ENCODE results near the gene PTPRT.

- TF ChIP-seq CTCF (IDR thresholded peaks at IDR 0.05) (no peak), POLR2A (IDR thresholded peaks at IDR 0.05) (no peak)
These were observed 1106.4 kb downstream of the PTPRT start for GRCh38 chr20:42083280-42083679.
